Activated CD4-positive, CD25-positive, alpha-beta regulatory T cell (primary cell): ENCODE results near the gene ATP13A3.

Source experiments
- DNase-seq, 4 experiments: peaks; one replicate each; lab custom pipeline; 2025; lab: John Stamatoyannopoulos, UW

Gene ATP13A3

GRCh38 chr3:194475138-194475932 lies 11.5 kb downstream of the ATP13A3 start:
- DNase-seq = no peak

GRCh38 chr3:194474675-194475074 lies 12.1 kb downstream of the ATP13A3 start:
- no peak for DNase-seq

- DNase-seq = no peak
Measured at GRCh38 chr3:194472290-194472920, 14.4 kb downstream of the ATP13A3 start.

GRCh38 chr3:194471863-194472262 lies 14.9 kb downstream of the ATP13A3 start:
- no peak for DNase-seq

GRCh38 chr3:194470615-194471014 lies 16.2 kb downstream of the ATP13A3 start:
- no peak for DNase-seq

- no peak for DNase-seq
Measured at GRCh38 chr3:194469977-194470376, 16.8 kb downstream of the ATP13A3 start.

GRCh38 chr3:194468086-194468485 lies 18.7 kb downstream of the ATP13A3 start:
- no peak for DNase-seq

- DNase-seq = no peak
Measured at GRCh38 chr3:194466761-194467356, 19.9 kb downstream of the ATP13A3 start.

GRCh38 chr3:194465920-194466570 lies 20.8 kb downstream of the ATP13A3 start:
- DNase-seq = no peak

- DNase-seq = no peak
Measured at GRCh38 chr3:194465246-194465645, 21.6 kb downstream of the ATP13A3 start.

GRCh38 chr3:194464692-194465091 lies 22.1 kb downstream of the ATP13A3 start:
- no peak for DNase-seq

GRCh38 chr3:194462936-194463335 lies 23.9 kb downstream of the ATP13A3 start:
- DNase-seq = no peak

- DNase-seq = no peak
Measured at GRCh38 chr3:194460566-194460965, 26.2 kb downstream of the ATP13A3 start.

- no peak for DNase-seq
Measured at GRCh38 chr3:194458131-194458530, 28.7 kb downstream of the ATP13A3 start.

GRCh38 chr3:194455481-194455880 lies 31.3 kb downstream of the ATP13A3 start:
- DNase-seq = no peak

- DNase-seq = no peak
Measured at GRCh38 chr3:194450341-194450740, 36.5 kb downstream of the ATP13A3 start.

- no peak for DNase-seq
Measured at GRCh38 chr3:194449913-194450312, 36.9 kb downstream of the ATP13A3 start.

GRCh38 chr3:194447657-194448056 lies 39.1 kb downstream of the ATP13A3 start:
- DNase-seq = no peak

GRCh38 chr3:194447161-194447560 lies 39.6 kb downstream of the ATP13A3 start:
- no peak for DNase-seq

GRCh38 chr3:194446754-194447153 lies 40.0 kb downstream of the ATP13A3 start:
- no peak for DNase-seq

GRCh38 chr3:194446172-194446571 lies 40.6 kb downstream of the ATP13A3 start:
- no peak for DNase-seq

GRCh38 chr3:194443901-194444300 lies 42.9 kb downstream of the ATP13A3 start:
- DNase-seq = no peak

GRCh38 chr3:194440756-194441155 lies 46.0 kb downstream of the ATP13A3 start:
- no peak for DNase-seq
